ENCODE measurements around the gene FAM76A. TPM values are rescaled to one million over a fixed set of nuclear protein-coding genes. Genes with fewer than 3 reads are reported as not detected.

The FAM76A gene
- total RNA-seq, 6 experiments from 2014 or later = 6.7 to 9.2 (median 7.8) TPM

DNA sequence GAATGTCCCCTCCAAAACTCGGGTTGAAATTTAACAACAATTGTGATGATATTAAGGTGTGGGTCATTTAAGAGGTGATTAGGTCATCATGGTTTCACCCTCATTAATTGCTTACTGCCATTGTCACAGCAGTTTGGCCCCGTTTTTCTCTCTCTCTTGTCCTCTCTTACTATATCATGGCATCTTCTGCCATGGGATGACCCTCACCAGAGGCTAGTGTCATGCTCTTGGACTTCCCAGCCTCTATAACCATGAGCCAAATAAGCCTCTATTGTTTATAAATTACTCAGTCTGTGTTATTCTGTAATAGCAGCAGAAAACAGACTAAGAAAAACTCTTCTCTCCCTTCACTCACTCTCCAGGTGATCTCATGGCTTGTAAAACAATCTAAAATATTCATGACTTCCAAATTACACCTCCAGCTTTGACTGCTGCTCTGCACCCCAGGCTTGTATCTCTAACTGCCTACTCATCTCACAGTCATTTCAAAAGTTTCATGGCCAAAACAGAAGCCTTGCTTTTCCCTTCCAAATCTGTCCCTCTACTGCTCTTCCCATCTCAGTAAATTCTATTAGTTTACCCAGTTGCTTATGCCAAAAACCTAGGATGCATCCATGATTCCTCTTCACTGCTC lies 9.4 kb upstream of the FAM76A start:
- no peak overlapping the region for H3K4me3 Mint-ChIP-seq
- H3K27ac Mint-ChIP-seq = no peak overlapping the region
- no peaks in the 10 kb centered on the region for H3K4me1 Mint-ChIP-seq (ENCODE audit: low read depth)
- no peak for DNase-seq
- TF ChIP-seq, protein P1, sequence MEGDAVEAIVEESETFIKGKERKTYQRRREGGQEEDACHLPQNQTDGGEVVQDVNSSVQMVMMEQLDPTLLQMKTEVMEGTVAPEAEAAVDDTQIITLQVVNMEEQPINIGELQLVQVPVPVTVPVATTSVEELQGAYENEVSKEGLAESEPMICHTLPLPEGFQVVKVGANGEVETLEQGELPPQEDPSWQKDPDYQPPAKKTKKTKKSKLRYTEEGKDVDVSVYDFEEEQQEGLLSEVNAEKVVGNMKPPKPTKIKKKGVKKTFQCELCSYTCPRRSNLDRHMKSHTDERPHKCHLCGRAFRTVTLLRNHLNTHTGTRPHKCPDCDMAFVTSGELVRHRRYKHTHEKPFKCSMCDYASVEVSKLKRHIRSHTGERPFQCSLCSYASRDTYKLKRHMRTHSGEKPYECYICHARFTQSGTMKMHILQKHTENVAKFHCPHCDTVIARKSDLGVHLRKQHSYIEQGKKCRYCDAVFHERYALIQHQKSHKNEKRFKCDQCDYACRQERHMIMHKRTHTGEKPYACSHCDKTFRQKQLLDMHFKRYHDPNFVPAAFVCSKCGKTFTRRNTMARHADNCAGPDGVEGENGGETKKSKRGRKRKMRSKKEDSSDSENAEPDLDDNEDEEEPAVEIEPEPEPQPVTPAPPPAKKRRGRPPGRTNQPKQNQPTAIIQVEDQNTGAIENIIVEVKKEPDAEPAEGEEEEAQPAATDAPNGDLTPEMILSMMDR (IDR thresholded peaks at IDR 0.05) = no peak
- H3K27me3 Mint-ChIP-seq (ENCODE audit: insufficient read depth) = peaks cover 20% of the 10 kb centered on the region
- peaks cover 12% of the 10 kb centered on the region for H3K36me3 Mint-ChIP-seq (ENCODE audit: low read depth)
- peaks cover 6% of the 10 kb centered on the region for H3K9me3 Mint-ChIP-seq

DNA sequence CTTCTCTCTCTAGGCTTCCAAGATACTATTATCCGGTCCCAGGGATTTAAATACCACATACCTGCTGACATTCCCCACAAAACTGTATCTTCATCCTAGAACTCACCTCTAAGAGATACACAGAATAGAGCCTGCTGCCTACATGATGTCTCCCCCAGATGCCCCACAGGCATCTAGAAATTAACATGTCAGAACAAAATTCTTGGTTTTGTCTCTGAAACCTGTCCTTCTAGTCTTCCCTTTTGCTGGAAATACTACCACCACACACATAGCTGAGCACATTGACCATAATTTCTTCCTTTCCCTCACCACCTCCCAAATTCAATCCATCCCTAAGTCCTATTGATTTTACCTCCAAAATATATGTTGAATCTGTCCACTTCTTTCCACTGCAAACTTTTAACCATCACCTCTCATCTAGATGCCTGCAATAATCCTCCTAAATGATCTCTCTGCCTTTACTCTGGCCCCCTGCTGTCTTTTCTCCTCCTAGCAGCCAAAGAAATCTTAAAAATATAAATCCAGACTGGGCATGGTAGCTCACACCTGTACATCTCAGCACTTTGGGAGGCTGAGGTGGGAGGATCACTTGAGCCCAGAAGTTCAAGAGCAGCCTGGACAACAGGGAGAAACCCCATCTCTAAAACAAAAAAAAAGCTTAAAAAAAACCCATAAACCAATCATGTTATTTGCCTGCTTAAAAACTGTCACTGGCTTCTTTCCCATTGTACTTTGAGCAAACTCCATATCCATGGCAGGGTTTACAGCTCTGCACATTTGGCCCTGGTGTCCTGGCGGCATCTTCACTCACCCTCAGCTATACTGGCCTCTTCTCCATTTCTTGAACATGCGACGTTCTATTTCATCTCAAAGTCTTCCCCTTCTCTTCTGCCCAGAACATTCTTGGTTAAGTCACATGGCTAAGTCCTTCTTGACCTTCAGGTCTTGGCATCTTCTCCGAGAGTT lies 6.2 kb upstream of the FAM76A start:
- Mint-ChIP-seq H3K36me3 (ENCODE audit: low read depth) (peaks cover 12% of the 10 kb centered on the region), H3K27ac (no peak overlapping the region), H3K9me3 (peaks cover 6% of the 10 kb centered on the region), H3K4me1 (ENCODE audit: low read depth) (no peaks in the 10 kb centered on the region), H3K4me3 (no peak overlapping the region), H3K27me3 (ENCODE audit: insufficient read depth) (peaks cover 18% of the 10 kb centered on the region)
- peak; percentile 24 for DNase-seq
- TF ChIP-seq, protein P1 (IDR thresholded peaks at IDR 0.05) = peak; percentile 66

DNA sequence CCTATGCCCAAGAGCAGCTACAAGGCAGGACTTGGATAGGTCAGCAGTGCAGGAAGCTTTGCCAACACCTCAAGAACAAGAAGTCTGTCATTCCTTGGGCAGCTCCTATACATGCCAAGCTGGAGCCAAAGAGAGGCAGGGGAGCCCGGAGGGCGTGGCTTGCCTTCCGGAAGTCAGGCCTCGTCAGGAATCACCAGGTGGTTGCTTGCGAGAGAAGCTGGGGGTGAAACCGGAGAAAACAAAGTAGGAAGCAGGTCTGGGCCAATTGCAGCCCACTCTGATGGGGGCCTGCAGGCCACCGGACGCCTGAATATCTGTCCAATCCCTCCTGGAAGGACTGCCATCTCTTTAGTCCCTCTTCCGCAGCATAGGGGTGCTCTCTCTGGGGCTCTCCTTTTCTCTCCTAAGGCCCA lies 794 bp upstream of the FAM76A start:
- Mint-ChIP-seq H3K9me3 (peaks cover 4% of the 10 kb centered on the region; the same call in 1 of the 2 replicates), H3K4me3 (peak overlapping the region; percentile 87), H3K27ac (peak overlapping the region; percentile 99), H3K4me1 (ENCODE audit: low read depth) (peaks cover 17% of the 10 kb centered on the region), H3K36me3 (ENCODE audit: low read depth) (no peaks in the 10 kb centered on the region; the same call in 1 of the 2 replicates), H3K27me3 (ENCODE audit: insufficient read depth) (peaks cover 6% of the 10 kb centered on the region)
- DNase-seq = no peak
- TF ChIP-seq, protein P1 (IDR thresholded peaks at IDR 0.05) = no peak

DNA sequence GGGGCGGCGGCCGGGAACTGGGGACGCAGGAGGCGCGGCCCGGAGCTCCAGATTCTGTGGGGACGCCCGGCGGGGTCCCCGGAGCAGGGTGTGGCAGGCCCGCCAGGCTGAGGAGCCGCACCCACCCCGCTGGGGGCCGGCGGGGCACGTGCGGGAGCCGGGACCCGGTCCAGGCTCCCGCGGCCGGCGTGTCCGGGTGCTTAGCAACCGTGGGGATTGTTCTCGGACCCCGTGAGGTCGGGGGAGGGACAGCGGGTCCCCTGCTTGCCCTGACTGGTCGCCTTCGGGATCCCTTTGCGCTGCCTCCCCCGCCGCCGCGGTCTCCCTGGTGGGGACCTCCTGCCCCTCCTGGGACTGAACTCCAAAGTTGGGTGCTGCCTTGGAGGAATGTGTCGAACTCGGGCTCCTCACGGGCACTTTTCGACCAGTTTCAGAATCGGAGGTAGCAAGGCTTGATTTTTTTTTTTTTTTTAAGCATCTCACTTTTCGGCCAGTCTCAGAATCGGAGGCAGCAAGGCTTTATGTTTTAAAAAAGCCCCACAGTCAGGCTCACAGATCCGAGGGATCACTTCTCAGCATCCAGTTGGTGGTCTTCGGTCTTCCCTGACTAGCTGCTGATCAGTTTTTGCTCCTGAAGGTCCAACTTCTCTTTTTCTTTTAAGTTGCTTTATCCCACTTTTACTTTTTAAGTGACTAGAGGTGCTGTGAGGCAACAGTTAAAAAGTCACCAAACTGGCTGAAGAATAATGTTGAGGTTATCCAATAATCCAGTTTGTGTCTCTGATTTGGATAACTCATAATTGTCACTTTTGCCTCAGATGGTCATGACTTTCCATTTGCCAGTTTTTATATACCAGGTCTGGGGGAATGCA lies 648 bp downstream of the FAM76A start:
- DNase-seq = peak; percentile 23
- TF ChIP-seq, protein P1 (IDR thresholded peaks at IDR 0.05) = no peak
- H3K9me3 Mint-ChIP-seq = peaks cover 4% of the 10 kb centered on the region; the same call in 1 of the 2 replicates
- H3K27ac Mint-ChIP-seq = peak overlapping the region; percentile 89
- H3K36me3 Mint-ChIP-seq (ENCODE audit: low read depth) = peaks cover 5% of the 10 kb centered on the region; the same call in 1 of the 2 replicates
- H3K4me1 Mint-ChIP-seq (ENCODE audit: low read depth) = peaks cover 17% of the 10 kb centered on the region
- H3K4me3 Mint-ChIP-seq = peak overlapping the region; percentile 93
- peaks cover 2% of the 10 kb centered on the region; the same call in 1 of the 2 replicates for H3K27me3 Mint-ChIP-seq (ENCODE audit: insufficient read depth)

DNA sequence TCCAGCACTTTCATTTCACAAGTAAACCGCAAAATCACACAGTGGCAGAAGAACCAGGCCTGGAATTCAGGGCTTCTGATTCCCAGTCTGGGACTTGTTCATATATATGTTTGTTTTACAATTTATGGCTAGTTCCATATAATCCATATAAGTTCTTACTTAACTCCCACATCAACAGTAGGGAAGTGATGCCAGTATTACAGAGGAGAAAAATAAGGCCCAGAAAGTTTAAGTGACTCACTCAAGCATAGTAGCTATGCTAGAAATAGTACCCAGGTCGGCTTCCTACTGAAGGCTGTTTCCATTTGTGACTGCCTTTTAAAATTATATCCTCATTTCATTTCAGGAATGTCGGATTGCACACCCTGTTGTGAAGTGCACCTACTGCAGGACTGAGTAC lies 1.4 kb downstream of the FAM76A start:
- peaks cover 5% of the 10 kb centered on the region; the same call in 1 of the 2 replicates for H3K36me3 Mint-ChIP-seq (ENCODE audit: low read depth)
- peak overlapping the region; percentile 60 for H3K27ac Mint-ChIP-seq
- H3K4me3 Mint-ChIP-seq = peak overlapping the region; percentile 93
- peaks cover 17% of the 10 kb centered on the region for H3K4me1 Mint-ChIP-seq (ENCODE audit: low read depth)
- TF ChIP-seq, protein P1 (IDR thresholded peaks at IDR 0.05) = no peak
- DNase-seq = peak; percentile 43
- H3K9me3 Mint-ChIP-seq = peaks cover 4% of the 10 kb centered on the region; the same call in 1 of the 2 replicates
- H3K27me3 Mint-ChIP-seq (ENCODE audit: insufficient read depth) = peaks cover 2% of the 10 kb centered on the region; the same call in 1 of the 2 replicates
